VCaP (cell line): ENCODE data around the gene VRK3.

Experiments
- H3K27ac ChIP-seq: fragments of 450-650 bp; 2 replicates; pipeline ENCODE4 v1.5.1; 2017
- TF ChIP-seq, protein P1 (sequence below): fragments of 450-650 bp; conservative IDR thresholded peaks from 2 replicates; pipeline ENCODE4 v1.5.1; 2017; ENCODE audit warnings: mild to moderate bottlenecking, moderate library complexity

Gene VRK3

DNA sequence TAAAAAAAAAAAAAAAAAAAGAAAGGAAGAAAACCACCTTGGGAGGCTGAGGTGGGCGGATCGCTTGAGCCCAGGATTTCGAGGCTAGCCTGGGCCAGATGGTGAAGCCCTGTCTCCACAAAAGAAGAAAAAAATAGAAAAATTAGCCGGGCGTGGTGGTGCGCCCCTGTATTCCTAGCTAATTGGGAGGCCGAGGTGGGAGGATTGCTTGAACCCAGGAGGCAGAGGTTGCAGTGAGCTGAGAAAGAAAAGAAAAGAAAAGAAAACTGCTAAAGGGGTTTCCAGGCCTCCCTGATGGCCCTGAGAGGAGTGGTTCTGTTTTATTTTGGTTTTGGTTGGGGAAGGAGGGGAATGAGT lies 1.4 kb upstream of the VRK3 start:
- TF ChIP-seq, protein P1, sequence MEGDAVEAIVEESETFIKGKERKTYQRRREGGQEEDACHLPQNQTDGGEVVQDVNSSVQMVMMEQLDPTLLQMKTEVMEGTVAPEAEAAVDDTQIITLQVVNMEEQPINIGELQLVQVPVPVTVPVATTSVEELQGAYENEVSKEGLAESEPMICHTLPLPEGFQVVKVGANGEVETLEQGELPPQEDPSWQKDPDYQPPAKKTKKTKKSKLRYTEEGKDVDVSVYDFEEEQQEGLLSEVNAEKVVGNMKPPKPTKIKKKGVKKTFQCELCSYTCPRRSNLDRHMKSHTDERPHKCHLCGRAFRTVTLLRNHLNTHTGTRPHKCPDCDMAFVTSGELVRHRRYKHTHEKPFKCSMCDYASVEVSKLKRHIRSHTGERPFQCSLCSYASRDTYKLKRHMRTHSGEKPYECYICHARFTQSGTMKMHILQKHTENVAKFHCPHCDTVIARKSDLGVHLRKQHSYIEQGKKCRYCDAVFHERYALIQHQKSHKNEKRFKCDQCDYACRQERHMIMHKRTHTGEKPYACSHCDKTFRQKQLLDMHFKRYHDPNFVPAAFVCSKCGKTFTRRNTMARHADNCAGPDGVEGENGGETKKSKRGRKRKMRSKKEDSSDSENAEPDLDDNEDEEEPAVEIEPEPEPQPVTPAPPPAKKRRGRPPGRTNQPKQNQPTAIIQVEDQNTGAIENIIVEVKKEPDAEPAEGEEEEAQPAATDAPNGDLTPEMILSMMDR = no peak
- H3K27ac ChIP-seq = peak overlapping the region; percentile 75

DNA sequence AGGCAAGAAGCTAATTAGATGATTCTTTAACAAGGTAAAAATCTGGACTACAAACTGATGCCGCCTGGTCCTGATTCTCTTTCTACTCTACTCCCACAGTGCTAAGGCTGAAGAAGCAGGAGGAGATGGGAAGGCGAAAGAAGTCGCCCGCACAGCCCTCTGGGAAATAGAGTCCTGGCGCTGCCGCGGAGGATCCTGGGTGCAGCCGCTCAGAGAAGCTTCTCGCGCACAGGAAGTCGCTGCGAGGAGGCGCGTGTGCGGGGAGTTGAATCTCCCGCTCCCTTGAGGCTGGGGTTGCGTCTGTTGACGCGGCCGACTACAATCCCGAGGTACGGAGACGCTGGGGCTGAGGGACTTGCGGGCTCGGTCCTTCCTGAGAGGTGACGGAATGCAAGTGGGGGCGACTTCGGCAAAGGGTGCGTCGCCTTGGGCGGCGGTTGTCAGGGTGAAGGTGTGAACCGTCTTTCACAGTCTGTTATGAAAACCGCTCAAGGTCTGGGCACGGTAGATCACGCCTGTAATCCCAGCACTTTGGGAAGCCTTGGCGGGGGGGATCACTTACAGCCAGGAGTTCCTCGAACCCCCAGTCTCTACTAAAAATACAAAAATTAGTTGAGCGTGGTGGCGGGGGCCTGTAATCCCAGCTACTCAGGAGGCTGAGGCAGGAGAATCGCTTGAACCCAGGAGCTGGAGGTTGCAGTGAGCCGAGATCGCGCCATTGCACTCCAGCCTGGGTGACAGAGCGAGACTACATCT lies 800 bp upstream of the VRK3 start, which contains the start of gene ZNF473:
Gene ZNF473, plus strand, starts transcription at position 212 of the 756 bp plus-strand sequence. CDS start 5,078 bp downstream, outside the sequence.
- TF ChIP-seq, protein P1 = no peak
- peak within 1 kb of the TSS; percentile 75 for H3K27ac ChIP-seq

DNA sequence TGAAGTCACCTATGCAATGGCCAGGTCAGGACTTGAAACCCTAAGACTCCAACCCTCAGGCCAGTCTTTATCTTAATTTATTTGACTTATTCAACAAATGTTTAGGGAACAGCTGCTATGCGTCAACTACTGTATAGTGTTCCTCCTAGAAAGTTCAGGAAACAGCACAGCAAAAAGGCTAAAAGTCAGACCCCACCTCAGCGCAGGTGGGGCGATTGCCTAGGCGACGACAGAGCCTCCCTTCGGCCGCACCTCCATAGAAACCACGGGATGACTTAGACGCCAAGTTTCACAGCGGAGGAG lies 502 bp downstream of the VRK3 start:
- TF ChIP-seq, protein P1 = no peak

DNA sequence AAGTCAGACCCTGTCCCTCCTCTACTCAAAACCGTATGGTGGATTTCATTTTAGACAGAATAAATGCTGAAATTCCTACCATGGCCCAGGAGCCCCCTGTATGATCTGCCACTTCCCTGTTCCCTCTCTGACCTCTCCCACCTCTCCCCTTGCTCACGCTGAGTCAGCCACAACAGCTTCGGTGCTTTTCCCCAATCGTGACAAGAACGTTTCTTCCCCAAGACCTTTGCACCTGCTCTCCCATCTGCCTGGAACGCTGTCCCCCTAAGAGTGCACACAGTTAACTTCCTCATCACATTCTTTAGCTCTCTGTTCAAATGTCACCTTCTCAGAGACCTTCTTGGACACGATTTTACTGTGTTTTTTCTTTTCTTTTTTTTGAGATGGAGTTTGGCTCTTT lies 2.3 kb downstream of the VRK3 start:
- TF ChIP-seq, protein P1 = no peak
- no peak overlapping the region; the same call in 1 of the 2 replicates for H3K27ac ChIP-seq

More for the DNA sequence above, 502 bp downstream of the VRK3 start:
- peak overlapping the region; percentile 75 for H3K27ac ChIP-seq

DNA sequence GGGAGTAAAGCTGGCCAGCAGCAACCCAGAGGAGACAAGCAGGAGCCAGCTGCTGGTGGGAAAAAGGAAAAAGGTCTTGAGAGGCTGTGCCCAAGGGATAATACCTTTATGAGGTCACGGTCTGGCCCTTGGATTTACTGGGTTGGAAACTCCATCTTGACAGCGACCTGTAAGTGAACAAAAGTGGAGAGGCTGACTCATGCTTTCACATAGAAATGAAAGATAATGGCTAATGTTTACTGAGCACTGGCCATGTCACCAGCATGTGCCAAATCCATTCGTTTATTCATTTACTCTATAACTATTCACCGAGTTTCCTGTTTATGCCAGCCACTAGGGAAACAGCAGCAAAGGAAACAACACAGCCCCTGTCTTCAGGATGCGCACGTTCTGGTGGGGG lies 4.7 kb downstream of the VRK3 start:
- H3K27ac ChIP-seq = no peak overlapping the region
- TF ChIP-seq, protein P1 = no peak

DNA sequence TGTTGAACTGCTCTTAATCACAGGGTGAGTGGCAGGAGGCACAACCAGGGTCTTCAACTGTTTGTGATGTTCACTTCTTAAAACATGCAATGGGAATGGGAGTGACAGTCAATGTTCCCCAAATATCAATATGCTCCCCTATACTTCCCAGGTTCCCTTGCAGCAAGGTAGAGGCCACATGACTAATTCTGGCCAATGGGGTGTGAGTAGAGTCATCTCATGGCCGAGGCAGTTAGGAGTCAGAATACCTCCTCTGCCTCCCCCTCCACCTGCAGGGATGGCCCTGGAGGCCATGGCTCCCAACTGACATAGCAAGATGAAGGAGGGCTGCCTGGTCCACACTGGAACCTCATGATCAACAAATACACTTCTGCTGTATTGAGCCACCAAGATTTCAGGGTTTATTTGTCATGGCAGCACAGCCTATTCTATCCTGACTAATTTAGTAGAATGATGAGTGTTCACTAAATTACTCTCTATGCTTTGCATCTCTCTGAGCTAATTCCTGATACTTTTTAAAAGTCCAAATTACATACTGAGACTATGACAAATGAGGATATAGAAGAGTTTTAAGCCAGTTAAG lies 8.9 kb downstream of the VRK3 start:
- no peak overlapping the region for H3K27ac ChIP-seq
- TF ChIP-seq, protein P1 = no peak

DNA sequence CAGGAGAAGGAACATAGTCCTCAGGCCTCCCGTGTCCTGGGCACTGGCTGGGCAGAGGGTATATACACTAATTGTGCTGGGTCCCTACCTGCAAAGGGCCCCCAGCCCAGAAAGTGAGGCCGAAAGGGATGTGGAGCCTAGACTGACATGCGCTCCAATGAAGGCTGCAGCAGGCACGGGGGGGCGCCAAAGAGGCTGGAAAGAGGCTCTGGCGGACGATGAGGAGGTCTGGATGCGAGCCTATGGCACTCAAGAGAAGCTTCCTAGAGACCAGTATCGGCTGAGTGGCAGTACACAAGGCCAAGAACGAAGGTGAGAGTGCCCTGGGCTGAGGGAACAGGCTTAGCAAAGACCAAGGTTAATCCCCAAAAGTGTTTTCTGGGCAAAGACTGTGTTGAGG lies 16.6 kb downstream of the VRK3 start:
- TF ChIP-seq, protein P1 = no peak
- H3K27ac ChIP-seq = no peak overlapping the region
